NCI-H748 treated with DMSO at 0.1 percent for 48 hours (cell line): ENCODE data around the gene ARL8B.
"Not testable (repeated sequence)": the region's sequence is repeated elsewhere in the genome, so short reads cannot be mapped to it uniquely, and the experiment has no call there.

Source experiments
- DNase-seq: peaks from one replicate; lab custom pipeline; 2025; lab: John Stamatoyannopoulos, UW

The ARL8B gene

DNA sequence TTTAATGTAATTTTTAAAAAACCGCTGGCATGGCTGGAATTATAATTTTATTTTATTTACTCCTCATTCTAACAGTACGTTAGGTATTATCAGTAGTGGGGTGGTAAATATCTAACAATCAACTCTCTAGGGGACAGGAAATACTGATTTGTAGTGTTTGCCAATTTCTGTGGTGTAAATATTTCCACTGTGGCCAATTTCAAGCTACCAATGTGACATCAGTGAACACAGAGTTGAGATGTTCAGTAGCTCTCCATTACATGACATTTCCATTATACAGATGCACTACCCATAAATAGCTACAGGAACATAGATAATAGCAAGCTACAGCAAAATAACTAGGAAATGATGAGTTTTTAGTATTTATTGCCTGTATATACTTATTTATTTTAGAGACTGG lies 10.0 kb upstream of the ARL8B start:
- DNase-seq: no peak

DNA sequence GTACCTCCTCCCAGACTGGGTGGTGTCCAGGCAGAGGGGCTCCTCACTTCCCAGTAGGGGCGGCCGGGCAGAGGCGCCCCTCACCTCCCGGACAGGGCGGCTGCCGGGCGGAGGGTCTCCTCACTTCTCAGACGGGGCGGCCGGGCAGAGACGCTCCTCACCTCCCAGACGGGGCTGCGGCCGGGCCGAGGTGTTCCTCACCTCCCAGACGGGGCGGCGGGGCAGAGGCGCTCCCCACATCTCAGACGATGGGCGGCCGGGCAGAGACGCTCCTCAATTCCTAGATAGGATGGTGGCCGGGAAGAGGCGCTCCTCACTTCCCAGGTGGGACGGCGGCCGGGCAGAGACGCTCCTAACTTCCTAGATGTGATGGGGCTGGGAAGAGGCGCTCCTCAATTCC lies 8.4 kb upstream of the ARL8B start:
- not testable (repeated sequence) for DNase-seq

DNA sequence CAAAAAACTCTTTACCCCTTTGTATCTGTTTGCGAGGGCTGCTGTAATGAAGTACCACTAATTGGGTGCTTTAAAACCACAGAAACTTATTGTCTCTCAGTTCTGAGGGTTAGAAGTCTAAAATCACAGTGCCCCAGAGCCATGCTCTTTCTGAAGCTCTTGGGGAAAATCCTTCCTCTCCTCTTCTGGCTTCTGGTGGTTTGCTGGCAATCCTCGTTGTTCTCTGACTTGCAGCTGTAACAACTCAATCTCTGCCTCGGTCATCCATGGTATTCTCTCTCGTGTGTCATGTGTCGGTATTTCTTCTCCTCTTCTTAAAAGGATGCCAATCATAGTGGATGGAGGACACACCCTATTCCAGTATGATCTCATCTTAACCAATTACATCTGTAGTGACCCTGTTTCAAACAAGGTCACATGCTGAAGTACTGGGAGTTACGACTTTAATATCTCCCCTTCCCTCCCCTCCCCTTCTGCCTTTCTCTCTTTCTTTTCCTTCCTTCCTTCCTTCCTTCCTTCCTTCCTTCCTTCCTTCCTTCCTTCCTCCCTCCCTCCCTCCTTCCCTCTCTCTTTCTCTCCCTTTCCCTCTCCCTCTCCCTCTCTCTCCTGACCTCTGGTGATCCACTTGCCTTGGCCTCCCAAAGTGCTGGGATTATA lies 6.5 kb upstream of the ARL8B start:
- DNase-seq: no peak

DNA sequence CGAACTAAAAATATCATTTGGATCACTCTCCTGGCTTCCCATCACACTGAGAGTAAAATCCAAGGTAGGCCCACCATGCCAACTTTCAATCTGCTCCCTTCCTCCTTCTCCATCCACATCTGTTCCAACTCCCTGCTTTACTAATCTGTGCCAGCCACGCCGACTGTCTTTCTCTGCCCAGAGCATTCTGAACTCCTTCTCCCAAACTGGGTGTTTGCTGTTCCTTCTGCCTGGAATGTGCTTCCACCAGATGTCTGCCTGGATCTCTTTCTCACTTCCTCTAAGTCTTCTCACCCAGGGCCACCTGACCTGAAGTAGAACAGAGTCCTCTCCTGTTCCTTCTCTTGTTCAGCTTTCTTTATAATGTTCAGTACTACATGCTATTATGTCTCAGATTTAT lies 5.6 kb upstream of the ARL8B start:
- no peak for DNase-seq

DNA sequence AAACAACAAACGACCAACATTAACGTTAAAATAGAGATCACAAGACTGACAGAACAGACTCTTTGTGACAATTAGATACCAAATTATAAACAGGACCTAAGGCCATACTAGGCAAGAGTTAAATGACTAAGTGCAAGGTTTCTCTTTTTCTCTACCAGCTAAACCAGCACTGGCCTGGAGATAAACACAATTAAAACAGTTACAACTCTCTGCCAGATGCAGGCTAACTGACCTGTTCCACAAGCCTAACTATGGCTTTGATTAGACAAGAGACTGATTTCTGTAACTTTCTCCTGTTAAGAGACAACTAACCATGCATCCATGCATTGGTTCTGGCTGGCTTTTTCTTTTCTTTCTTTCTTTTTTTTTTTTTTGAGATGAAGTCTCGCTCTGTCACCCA lies 1.6 kb upstream of the ARL8B start:
- no peak for DNase-seq

DNA sequence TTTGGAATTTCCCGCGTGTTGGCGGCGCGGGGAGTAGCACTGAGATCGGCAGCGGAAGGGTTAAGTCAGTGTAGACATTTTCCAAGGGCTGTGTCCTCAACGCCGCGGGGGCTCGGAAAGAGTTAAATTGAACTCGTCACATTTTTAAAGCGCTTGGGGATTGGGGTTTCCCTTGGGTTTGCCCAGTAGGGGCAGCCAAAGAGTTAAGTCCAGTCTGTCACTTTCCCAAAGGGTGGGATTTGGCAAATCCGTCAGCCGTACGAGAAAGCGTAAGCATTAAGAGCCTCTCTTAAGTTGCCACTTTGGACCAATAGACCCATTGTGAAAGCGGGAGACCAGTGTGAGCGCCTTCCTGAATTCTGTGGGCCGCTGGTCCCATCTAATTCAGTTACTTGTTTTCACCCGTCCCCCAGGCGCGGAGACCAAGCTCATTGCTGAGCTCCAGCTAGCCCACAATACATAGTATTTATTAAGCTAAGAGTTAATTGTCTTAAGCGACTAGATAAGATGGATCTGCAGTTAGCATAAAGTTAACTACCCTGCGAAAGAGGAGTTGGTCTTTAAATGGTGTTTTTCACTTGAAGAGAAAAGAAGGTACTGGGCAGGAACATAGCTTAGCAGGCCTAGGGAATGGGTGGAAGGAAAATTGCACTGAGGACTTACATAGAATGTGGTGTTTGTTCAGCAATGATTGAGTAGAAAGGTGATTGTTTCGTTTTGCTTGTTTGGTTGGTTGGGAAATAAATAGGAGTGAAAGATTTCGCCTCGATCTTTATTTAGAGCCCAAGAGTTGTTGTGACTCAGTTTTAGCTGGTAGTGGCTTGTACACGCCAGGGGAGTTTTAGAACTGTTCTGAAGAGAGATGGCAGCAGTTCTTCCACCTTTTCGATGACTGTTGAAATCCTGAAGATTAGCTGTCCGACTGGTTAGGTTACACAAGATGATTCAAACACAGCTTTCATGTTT lies 932 bp downstream of the ARL8B start:
- DNase-seq: no peak

DNA sequence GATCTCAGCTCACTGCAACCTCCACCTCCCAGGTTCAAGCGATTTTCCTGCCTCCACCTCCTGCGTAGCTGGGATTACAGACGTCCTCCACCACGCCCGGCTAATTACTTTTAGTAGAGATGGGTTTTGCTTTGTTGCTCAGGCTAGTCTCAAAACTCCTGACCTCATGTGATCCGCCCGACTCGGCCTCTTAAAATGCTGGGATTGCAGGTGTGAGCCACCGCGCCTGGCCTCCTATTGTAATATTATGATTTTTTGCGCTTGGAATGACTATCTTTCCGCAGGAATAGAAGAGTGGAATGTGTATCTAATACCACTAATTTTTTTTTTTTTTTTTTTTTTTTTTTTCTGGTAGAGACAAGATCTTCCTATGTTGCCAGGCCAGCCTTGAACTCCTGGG lies 1.8 kb downstream of the ARL8B start:
- no peak for DNase-seq

DNA sequence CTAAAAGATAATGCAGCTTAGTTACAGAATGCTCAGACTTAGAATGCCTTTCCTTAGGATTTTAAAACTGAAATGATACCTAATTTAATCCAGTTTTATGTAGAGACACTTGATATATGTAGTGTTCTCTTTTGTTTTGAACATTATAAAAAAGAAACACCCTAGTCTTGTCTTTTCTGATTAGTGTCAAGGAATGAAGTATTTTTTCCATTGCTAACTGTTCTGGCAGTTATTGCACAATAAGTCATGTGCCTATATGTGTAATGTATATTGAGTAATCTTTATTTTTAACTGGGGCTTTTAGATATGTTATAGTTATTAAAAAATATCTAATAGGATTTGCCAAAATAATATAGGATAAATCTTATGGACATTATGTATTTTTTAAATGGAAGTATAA lies 4.5 kb downstream of the ARL8B start:
- no peak for DNase-seq

DNA sequence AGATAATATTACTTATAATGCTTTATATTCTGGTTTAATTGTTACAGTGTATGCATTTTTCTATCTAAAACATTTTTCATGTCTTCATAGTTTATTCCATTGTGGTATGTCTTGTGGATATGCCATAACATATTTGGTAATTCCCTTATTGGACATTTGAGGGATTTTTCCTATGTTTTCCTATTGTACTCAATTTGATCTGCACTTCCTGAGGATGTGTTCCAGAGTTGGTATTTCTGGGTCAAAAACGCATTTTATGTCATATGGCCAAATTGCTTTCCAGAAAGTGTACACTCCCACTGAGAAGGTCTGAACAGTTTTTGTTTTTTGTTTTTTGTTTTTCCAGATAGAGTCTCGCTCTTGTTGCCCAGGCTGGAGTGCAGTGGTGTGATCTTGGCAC lies 6.8 kb downstream of the ARL8B start:
- no peak for DNase-seq

DNA sequence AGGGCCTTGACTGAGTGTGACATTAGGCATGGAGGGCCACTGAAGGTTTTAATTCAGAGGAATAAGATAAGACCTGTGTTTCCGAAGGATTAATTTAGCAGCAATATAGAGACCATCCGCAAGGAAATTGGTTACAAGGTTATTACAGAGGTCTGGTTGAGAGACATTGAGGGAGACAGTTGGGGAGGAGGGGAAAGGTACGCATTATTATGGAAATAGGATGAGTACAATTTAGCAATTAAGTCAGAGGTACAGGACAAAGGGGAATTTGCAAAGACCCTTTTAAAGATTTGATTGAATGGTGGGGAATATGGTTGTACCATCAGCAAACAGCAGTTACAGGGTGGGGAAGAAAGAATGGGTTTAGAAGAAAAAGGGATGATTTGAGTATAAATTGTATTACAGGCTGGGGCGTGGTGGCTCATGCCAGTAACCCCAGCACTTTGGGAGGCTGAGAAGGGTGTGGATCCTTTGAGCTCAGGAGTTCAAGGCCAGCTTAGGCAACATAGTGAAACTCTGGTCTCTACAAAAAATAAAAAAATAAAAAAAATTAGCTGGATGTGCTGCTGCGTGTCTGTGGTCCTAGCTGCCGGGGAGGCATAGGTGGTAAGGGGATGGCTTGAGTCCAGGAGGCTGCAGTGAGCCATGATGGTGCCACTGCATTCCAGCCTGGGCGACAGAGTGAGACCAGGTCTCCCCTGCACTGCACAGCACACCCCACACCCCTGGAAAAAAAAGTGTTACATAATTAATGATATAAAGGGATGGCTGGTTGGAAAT lies 11.3 kb downstream of the ARL8B start:
- DNase-seq: no peak

DNA sequence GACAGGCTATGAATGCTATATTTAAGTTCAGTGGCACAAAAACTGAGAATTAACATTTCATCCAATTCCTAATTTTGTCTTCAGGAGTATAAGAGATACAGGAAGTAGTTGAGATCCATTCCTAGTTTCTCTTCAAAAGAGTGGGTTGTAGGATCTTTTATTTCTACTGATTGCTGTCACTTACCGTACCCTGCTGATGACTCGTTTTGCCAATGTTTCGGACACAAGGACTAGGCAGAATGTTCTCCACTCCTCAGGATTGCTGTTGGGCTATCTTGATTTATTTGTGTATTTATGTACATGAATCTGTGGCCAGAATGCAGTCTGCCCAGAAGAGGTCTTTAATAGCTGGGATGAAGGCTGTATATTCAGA lies 11.9 kb downstream of the ARL8B start:
- no peak for DNase-seq

DNA sequence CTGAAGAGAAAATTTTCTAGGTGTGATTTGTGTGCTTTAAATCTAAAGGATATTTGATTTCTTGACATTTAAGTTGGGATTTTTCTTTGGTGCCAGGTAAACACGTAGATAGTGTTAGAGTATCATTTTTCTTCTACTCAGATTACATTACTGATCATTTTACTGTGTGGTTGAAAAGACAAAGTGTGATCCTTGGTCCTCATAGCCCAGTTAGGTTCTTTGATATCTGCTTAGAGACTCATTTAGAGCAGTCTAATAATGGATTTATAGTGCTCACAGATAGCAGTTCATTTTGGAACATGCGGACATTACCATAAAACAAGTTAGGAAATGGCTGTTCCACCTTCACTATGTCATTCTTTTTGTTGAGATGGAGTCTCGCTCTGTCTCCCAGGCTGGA lies 12.4 kb downstream of the ARL8B start:
- no peak for DNase-seq

DNA sequence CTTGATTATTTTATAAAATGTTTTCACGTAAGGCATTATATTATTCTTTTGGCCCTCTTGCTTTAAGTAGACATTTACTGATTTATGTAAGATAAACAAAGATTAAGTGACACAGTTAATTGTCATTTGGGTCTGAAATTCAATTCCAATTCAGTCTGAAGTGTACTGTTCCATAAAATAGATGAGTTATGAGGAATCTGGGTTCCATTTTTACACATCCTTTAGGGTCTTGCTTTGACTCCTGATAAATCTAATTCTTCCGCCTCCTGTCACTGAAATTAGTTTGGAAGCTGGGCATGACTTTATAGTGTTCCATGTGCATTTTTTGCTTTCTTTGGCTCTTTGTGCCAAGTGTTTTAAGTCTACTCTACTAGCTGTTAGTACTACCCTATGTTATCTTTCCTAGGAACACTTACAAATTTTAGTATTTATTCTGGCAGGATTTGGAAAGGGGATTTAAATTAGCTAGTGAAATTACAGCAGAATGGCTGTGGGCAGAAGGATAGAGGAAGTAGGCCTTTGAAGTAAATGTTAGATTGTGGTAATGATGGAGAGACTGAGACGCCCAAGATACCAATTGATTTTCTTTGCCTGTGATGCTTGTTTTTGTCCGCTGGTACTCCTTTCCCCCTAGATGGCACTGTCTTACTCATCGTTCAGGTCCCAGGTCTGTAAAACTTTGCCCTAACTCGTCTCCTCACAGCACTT lies 14.3 kb downstream of the ARL8B start:
- no peak for DNase-seq

DNA sequence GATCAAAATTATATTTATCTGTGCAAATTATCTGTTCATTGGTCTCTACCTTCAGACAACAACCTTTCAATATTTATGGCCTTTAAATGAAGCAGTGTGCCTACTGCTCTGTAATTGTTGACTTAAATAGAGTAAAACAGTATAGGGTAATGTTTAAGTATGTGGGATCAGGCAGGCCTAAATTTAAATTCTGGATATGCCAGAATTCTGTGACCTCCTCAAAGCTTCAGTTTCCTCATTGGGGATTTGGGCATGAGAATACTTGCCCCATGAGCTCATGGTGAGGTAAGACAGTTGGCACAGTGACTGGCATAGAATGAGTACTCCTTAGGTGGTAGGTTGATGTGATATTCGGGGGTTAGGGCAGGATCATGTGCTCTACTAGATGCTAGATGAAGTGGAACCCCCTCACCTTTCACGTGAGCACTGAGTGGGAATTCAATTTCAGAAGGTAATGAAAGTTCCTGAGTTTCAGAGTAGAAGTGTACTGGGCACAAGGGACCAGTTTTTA lies 14.9 kb downstream of the ARL8B start:
- no peak for DNase-seq

DNA sequence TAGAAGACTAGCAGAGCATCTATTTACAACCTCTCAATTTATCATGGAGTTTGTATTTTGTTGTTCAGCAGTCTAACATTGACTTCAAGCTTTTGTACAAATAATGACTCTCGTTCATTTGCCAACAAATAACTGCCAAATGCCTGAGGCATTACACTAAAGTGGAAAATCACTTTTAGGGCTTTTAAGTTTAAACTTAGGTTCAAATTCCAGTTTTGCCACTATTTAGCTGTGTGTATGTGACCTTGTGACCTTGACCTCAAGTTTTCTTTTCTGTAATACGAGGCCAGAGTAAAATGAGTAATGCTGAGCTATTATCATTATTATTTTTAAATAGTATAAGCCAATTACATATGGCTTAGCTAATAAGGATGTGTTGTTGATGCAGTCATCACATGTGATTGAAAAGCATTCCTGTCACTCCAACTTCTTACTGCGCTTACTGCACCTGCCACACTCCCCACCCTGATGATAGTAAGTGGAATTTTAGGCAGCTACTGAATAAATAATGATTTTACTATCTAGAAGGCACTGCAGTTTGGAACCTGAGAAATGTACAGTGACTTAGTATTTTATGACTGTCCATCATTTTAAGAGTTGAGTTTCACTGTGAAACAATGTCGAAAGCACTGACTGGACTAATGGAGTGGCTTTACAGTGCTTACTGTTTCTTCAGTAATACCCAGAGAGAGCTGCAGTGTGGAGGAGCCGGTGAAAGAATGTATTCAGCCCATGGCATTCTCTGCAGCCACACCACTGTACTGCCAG lies 16.3 kb downstream of the ARL8B start:
- no peak for DNase-seq

DNA sequence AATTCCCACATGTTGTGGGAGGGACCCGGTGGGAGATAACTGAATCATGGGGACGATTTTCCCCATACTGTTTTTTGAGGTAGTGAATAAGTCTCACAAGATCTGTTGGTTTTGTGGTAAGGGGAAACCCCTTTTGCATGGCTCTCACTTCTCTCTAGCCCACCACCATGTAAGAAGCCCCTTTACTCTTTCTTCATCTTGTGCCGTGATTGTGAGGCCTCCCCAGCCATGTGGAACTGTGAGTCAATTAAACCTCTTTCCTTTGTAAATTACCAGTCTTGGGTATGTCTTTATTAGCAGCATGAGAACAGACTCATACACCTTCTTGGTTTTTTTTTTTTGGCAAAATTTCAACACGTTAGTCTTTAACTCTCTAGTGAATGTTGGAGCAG lies 18.1 kb downstream of the ARL8B start:
- DNase-seq: no peak

DNA sequence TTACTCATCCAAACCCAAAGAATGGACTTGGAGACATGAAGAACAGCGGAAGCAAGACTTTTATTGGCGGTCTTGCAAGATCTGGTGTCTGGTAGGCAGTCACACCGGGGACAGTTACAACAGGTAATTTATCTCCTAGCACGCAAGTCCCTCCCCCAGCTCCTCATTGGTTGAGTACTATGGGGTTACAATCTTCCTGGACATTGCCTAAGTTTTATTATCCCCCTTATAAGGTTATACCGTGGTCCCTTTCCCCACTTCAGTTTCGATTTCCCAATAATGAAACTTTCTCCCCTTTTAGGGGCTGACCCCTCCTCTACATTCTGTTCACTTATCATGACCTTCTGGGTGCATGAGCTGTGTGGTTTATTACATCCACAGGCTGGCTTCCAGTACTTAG lies 18.7 kb downstream of the ARL8B start:
- no peak for DNase-seq

DNA sequence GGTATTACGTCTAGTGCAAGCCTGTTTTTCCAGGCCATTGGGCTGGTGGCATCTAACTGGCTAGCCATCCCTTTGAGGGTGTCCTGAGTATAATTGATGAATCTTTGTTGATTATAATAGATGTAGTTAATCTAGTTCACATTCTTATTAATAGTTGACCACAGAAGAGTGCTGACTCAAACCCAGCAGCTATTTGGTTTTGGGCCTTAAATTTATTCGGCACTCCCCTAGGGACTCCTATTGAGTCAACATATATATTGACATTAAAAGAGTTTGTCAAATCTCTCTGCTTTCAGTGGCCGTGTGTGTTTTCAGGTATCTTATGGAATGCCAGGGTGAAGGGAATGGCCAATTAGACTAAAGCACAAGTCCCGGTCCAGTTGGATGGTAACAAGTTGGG lies 19.7 kb downstream of the ARL8B start:
- no peak for DNase-seq

DNA sequence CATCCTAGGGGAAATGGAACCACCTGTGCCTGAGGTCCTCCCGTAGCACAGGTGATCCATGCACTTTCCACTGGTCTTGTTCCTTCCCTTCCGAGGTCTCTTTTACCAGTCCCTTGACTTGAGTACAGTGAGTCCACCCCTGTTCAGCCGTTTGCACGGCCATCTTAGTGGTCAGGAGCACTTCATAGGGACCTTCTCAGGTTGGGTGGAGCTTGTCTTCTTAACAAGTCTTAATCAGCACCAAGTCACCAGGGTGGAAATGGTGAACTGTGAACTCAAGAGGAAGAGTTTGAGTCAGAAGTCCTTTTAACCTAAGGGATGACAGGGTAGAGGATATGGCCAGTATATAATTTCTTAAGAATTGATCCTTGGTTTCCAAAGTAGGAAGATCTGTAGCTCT lies 21.4 kb downstream of the ARL8B start:
- DNase-seq: no peak

DNA sequence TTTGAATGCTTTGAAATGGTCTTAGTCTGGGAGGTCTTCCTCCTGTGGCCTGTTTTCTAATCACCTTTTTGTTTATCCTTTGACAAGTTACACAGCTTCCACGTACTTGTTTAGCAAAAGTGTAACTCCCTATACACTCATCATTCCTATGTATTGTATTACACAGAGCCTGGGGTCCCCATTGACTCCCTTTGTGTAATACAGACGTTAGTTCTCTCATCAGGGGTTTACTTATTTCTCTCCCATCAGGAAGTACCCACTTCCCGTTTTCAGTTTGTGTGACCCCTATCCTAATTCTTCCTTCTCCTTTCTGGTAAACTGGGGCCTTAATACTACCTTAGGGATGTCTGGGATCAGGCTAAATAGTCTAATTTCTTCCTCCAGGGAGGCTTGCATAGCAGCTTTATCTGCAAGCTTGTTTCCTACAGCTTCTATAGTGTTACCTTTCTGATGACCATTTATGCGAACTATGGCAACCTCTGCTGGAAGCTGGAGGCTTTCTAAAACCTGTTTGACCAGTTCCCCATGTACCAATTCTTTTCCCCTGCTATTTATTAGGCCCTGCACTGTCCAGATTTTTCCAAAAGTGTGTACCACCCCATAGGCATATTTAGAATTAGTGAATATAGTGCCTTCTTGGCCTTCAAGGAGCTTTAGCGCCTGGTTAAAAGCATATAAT lies 22.4 kb downstream of the ARL8B start:
- DNase-seq: no peak

DNA sequence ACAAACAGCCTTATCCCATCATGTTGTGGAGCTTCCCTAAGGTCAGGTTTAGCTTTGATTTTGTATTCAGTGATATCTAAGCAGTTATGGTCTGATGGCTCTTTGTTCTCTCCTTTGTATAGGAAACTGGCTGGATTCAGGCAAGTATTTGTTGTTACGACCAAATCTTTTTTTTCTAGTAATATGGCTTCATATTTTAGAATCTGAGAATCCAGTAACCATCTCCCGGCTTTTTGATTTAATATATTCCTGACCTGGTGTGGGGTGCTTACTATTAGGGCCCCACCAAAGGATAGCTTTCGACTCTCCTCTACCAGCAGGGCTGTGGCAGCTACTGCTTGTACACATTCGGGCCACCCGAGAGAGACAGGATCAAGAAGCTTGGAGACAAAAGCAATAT lies 23.0 kb downstream of the ARL8B start:
- DNase-seq: no peak
